ENCODE measurements around the gene ZNF784.

GRCh38 chr19:55613930-55614710, 10.2 kb downstream of the ZNF784 start:
- no peak for TF ChIP-seq FOXK2 (IDR thresholded peaks at IDR 0.05)
- TF ChIP-seq ETV6 (conservative IDR thresholded peaks at IDR 0.05 in 1 of 2, IDR thresholded peaks at IDR 0.05 in 1 of 2; ENCODE audit: borderline replicate concordance in 1 of 2, low read depth in 1 of 2): no peak
- TF ChIP-seq ZZZ3 (IDR thresholded peaks at IDR 0.05; ENCODE audit: control insufficient read depth, insufficient read length, low read depth): no peak
- TF ChIP-seq RBBP5 (conservative IDR thresholded peaks at IDR 0.05): no peak
- TF ChIP-seq SMAD1 (IDR thresholded peaks at IDR 0.05; ENCODE audit: low read depth, partially characterized antibody): no peak
- TF ChIP-seq EZH2 (IDR thresholded peaks at IDR 0.05; ENCODE audit: borderline replicate concordance, control insufficient read depth, low read depth, low read length): no peak
- TF ChIP-seq ZBTB33 (IDR thresholded peaks at IDR 0.05): no peak
- TF ChIP-seq MYC (IDR thresholded peaks at IDR 0.05; ENCODE audit: insufficient read depth, insufficient read length, insufficient replicate concordance, low read length, severe bottlenecking): no peak
